Muscle of back (tissue), 11 donors: ENCODE measurements around the gene CKS2. TPM values are rescaled to one million over a fixed set of nuclear protein-coding genes. Genes with fewer than 3 reads are reported as not detected.
A peak's percentile ranks its signal among the peaks of the same experiment; 100 is the strongest.
"Not testable (repeated sequence)": the region's sequence is repeated elsewhere in the genome, so short reads cannot be mapped to it uniquely, and the experiment has no call there.

Experiments
- DNase-seq, 3 donors: peaks; one replicate each; pipeline versions ENCODE4 v3.0.0 to v3.0.0-alpha.2; 2013
- polyA plus RNA-seq, 10 donors: library from polyadenylated mRNA; unstranded; fragments of 120-200 nt; gene quantifications; one replicate each; pipeline ENCODE4 v1.2.1, GENCODE V29; 2013; ENCODE audit not compliant: insufficient read length in 10 of 10

Gene CKS2
- polyA plus RNA-seq, 10 donors, result 31.4 to 67.7 (median 41.0) TPM

DNA sequence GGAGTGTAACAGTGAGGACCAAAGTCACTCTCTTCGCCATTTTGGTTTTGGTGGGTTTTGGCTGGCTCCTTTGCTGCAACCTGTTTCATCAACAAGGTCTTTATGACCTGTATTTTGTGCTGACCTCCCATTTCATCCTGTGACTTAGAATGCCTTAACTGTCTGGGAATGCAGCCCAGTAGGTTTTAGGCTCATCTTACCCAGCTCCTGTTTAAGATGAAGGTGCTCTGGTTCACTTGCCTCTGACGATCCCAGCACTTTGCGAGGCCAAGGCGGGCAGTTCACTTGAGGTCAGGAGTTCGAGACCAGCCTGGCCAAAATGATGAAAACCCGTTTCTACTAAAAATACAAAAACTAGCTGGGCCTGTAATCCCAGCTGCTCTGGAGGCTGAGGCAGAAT lies 1.8 kb upstream of the CKS2 start:
- no peak for DNase-seq

DNA sequence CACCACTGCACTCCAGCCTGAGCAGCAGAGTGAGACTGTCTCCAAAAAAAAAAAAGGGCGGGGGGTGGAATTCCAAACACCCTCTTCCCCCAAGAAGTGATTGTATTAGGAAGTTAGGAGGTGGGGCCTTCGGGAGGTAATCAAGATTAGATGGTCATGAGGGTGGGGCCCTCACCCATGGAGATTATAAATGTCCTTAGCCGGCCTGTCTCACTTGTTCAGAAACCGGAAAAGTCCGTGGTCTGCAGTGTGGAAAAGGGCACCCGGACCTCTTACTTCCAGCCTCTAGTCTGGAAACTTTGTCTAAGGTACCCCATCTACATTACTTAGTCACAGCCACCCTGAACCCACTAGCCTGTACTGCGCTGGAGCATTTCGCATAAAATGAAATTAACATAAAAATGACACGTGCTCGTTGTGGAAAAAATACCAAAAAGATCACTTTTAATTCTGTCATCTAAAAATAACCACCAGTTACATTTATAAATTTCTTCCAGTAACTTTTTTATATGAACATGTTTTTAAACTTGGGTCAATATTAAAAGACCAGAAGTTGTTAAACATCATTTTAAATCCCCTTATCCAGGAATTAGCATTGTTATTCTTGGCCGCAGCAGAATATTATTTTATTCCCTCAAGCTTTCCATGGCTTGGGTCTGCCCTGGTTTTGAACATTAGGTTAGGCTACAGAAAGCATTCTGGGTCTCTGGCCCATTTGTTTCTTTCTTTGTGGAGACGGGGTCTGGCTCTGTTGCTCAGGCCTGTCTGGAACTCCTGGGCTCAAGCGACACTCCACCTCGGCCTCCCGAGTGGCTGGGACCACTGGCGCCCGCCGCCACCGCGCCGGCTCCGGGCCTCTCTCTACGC lies 1.2 kb upstream of the CKS2 start:
- DNase-seq, result peak in 2 of 3 donors; percentile 1 to 37

DNA sequence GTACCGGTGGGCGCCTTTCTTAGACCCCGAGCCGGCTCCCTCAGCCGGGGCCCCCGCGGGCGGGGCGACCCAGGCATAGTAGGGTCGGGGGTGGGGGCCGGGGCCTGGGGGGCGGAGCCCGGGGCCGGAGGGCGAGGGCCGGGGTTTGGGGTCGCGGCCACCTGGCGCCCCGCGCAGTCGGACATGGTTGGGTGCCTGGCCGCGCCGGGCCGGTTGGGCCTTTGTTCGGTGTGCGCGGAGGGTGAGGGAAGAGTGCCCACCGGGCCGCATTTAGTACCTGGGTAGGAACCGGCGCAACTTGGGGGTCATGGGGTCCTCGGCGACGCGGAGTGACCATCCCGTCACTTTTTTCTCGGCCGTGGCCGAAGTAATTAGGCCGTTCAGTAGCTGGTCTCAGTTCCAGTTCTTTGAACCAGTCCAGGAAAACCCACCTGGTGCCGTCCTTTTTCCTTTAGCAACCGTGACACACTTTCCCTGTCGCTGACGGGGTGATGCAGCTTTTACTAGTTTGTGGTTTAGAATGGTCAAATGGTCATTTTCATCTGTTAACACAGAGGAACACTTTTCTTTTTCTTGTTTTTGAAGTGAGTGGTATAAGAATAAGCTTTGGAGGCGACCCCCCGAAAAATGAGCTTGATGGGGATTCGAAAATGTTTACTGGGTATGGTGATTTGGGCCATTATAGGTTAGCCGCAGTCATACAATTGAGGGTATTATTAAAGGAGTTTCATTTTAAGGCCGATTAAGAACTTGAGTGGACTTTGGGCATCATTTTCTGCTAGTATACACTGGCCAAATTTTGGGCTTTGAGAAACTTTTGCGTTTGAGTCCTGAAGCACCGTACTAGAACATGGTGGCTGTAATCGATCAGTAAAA lies 589 bp downstream of the CKS2 start:
- peak in 2 of 3 donors; percentile 3 to 49 for DNase-seq

DNA sequence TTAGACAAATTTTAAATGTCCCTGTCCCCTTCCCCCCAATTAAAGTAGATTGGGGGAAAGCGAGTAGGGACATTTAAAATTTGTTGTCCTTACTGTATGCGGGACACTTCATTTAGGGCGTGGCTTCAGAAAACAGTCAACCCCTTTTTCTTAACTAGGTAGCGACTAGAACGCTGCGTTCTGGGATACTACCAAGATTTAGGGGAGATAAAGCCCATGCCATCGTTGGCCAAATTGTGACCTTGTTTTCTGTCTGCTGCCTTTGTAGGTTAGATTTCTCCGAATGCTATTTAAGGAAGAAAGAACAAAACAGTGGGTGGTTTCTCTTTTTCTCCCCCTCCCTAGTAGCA lies 1.2 kb downstream of the CKS2 start:
- peak; percentile 7 to 66 (median 16) for DNase-seq

DNA sequence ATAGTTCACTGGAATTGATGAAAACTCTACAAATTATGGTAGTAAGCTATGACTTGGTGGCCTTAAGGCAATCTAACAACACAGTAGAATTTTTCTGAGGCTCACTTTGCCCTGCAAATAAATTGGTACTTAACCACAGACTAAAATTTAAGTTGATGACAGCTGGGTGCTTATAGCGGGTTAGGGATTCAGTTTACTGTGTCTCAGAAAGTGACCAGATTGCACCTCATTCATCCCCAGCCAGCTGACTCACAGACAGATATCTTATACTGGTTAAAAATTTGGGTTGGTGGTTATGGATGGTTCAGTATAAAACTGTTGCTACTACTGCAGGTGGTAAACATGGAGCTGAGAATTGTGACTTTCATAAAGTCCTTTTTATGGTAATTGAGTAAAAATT lies 2.8 kb downstream of the CKS2 start:
- DNase-seq, result no peak

DNA sequence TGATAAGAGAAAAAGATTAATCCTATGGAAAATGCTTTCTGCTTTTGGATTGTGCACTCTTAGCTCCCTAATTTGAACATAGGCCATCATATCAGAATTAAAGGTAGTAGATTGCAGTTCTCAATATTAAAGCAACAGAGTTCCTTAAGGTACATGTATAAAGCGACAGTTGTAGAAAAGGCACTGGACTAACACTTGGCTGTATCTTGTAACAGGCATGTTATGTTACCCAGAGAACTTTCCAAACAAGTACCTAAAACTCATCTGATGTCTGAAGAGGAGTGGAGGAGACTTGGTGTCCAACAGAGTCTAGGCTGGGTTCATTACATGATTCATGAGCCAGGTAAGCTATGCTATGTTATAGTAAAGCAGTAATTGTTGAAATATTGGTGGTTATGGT lies 4.0 kb downstream of the CKS2 start:
- no peak for DNase-seq

DNA sequence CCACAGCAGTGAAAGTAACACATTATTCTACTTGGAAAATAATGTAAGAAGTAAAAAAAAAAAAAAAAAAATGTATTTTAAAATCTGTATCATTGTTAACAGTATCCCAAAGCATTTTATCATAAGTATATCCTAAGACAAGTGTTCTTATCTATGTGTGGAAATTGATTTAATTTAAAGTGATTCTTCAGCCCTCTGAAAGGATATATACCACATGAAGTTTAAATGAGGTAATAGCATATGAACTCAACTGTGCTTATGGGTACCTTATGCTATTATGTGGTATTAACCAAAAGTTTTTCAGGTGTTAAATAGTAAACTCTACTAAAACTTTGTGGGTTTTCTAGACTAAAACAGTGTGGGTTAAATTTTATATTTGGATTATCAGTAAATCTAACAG lies 4.5 kb downstream of the CKS2 start:
- no peak for DNase-seq

DNA sequence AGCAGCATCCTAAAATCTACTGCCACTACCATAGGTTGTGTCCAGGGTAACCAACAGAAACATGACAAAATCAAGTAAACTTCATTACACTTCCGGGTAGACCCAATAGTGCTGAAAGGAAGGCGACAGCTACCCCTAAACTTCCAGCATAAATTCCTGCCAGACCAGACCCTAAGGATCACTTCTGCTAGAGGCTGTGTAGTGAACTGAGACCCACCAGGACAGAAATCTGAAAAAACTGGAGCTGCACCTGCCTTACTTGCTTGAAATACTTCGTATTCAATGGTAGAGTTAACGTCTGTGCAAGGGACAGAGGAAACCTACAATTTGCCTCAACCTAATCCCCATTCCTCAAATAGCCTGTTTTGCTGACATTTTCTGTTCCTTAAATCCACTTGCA lies 6.3 kb downstream of the CKS2 start:
- DNase-seq, result no peak

DNA sequence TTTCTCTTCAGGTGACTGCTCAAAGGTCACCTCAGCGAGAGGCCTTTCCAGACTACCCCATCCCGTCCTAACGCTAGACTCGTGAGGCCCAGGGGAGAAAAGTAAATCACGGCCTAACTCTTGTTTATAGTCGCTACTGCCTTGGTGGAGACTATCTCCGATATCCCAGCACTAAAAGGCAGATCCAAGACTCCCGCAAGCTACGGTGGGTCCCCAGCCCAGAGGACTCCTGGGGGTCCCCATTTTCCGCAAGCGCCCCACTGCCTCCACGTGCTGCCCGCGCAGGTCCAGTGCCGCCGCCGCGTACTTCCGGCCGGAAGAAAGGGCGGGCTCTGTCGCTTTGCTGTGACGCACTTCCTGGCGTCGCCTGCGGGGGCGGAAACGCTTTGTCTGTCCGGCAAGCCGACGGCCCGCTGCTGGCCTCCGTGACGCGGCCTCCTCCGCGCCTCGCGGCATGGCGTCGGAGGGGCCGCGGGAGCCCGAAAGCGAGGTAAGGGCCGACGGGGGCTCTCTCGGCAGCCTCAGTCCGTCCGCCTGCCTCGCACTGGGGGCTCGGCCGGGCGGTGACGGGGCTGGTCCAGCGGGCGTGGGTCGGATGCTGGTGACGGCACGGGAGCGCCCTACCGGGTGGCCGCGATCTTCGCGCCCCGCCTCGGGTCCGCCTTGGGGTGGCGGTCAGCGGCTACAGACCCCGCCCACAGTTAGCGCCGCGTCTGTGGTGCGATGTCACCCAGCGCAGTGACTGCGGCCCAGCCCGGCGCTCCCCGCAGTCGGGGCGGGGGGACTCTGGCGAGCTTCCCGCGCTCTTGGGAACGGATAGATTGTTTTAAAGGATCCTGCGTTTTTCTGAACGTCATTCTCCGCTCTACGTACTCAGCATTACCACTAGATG lies 7.4 kb downstream of the CKS2 start, which contains the start of gene SECISBP2:
Gene SECISBP2 (plus strand): TSS at position 378 of the 892 bp plus-strand sequence. CDS start 77 bp downstream, at position 455.
- DNase-seq, result peak; percentile 98 to 100 (median 99)

DNA sequence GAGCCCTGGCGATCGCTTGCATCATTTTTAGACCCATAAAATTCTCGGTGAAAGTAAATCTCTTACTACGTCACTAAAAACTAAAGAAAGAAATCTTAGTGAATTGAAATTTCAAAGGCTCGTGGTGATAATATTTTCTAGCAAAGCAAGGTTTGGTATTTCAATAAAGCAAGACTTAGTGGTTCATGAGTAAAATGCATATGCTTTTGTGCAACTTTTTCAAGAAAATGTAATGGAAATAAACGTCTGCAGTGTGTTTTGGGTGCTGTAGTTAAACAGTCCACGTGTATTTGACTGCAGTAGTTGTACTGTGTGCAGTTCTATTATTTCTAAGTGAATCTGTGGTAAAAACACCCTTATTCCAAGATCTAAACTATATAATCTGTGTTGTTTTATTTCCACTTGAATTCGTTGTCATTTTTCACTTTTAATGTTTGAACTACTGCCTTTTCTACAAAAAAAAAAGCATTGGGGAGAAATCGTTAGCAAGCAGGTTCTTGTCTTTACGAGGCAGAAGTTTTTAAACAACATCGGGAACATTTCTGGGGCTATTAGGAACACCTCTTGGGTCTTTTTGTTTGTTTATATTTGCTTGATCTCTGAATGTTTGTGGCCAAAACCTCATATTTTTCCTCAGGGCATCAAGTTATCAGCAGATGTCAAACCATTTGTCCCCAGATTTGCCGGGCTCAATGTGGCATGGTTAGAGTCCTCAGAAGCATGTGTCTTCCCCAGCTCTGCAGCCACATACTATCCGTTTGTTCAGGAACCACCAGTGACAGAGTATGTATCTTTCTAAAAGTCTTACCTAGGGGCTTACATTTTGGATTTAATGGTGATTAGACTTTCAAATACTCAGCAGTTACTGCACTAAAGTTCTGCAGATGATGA lies 8.3 kb downstream of the CKS2 start:
- peak in 2 of 3 donors; percentile 9 to 19 for DNase-seq

DNA sequence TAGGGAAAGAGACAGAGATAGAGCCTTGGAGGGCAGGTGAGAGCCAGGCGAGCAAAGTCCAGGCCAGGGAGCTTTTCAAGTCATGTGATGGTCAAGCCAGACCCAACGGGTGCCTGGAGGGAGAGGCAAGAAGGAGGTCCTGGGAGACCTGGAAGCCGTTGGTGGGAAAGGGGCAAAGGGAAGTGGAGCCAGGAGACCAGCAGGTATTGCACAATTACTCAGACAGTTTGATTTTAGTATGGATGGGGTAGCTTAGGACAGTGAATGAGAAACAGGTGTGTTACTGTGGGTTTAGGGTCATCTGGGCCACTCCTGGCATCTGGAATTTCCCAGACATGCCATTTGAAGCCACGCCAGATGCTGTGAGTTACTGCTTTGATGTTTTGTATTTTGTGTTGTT lies 12.4 kb downstream of the CKS2 start:
- no peak for DNase-seq

DNA sequence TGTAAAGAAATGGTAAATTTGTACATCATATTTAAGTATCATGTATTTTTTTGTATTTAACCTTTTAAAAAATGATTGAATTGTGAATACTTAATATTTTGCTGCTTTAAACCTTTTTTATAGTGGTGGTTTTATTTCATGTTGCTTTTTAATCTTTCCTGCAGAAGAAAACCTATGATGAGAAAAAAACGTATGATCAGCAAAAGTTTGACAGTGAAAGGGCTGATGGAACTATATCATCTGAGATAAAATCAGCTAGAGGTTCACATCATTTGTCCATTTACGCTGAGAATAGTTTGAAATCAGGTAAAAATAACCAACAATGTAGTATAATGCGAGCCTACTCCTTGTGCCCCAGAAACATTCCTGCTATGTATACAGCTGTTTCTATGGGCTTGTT lies 14.7 kb downstream of the CKS2 start:
- DNase-seq, result no peak

DNA sequence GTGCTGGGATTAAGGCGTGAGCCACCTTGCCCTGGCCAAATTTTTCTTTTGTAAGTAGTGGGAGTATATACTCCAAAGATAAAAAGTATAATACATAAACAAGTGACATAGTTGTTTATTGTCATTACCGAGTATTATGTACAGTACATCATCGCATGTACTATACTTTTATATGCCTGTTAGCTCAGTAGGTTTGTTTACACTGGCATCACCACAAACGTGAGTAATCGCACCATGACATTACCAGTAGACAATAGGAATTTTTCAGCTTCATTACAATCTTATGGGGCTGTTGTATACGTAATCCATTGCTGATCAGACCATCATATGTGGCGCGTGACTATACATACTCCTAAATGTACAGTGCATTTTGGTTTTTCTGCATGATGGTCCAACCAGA lies 17.1 kb downstream of the CKS2 start:
- no peak for DNase-seq

DNA sequence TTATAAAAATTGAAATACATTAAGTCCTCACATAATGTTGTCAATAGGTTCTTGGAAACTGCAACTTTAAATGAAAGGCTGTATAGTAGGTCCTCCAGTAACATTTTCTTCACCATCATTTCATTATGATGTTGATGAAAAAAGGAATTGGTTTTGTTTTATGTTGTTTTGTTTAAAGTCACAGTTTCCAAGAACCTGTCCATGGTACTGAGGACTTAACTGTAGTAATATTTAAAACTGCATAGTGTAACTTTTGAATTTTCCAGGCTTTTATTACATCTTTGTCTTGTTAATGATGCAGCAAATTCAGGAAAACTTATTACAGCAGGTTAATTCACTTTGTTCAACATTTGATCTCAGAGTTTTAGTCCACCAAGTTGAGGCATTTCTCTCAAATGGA lies 18.9 kb downstream of the CKS2 start:
- no peak for DNase-seq

DNA sequence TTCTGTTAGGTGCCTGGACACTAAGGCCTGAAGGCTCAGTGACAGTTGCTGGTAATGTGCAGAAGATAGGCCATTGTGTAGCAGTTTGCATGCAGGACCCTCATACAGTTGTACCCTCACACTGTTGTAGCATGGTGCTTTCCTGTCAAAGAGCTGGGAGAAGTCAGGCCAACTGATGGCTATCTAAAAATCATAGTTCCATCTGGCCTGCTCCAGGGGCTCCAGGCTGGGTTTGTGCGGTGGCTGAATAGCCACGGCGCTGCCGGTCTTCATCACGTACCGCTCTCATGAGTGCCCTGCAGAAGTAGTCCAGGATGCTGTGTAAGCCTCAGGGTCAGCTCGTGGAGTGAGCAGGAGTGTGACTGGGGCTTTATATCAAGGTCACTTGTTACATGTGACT lies 19.5 kb downstream of the CKS2 start:
- DNase-seq, result no peak

DNA sequence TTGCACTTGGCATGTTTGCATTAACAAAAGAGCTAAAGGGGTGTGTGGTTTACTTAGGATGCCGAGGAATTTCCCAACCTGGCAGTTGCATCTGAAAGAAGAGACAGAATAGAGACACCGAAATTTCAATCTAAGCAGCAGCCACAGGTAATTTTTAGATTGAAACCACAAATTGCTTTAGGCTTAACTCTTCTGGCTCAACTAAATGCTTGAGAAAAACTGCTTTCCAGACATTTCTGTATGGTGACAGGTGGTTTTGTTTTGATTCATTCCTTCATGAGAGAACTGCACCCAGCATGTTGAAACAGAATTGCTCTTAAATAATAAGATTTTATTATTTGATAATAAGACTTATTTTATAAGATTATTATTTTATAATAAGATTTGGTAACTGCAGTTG lies 28.8 kb downstream of the CKS2 start:
- DNase-seq, result no peak

DNA sequence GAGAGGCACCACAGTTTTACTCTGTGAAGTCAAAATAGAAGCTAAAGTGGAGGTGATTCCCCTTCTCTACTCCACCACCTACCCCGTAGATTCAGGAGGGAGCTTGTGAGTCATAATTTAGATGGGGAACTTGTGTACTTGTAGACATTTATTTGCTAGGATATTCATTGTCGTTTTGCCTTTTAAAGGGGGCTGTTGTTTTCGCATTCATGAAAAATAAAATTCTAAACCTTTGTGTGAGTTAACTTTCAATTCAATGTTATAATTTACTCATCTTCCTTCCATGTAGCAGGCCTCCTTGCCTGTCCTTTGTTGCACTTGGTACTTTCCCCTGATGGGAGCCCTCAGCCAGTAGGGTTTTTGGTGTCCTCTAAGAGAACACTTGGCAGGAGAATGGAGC lies 29.3 kb downstream of the CKS2 start:
- DNase-seq, result no peak

DNA sequence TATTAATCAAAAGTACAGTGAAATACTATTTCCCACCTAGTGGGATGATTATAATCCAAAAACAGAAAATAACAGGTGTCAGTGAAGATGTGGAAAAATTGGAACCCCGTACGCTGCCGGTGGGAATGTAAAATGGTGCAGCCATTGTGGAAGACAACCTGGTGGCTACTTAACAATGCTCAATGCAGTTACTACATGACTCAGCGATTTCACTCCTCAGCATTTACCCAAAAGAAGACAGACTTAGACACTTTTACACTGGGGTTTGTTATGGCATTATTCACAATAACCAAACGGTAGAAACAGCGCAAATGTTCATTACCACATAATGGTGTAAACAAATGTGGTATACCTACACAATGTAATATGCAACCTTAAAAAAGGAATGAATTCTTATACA lies 31.2 kb downstream of the CKS2 start:
- no peak for DNase-seq

DNA sequence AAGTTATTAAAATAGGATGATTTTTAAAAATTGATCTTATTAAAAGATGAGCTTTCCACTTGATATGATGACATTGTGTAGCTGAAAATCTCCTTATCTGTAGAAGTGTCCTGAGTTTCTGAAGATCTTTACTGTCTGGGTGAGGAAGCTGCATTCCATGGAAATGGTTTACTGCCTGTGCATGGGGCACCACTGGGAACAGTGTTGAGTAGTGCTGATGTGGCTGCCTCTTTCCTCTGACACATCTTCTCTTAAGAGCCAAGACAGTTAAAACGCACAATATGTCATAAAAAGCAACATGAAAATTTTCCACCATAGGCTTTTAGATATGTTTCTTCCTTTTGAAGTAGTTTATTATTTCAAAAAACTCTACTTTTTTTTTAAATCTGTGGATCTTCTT lies 32.0 kb downstream of the CKS2 start:
- no peak for DNase-seq

DNA sequence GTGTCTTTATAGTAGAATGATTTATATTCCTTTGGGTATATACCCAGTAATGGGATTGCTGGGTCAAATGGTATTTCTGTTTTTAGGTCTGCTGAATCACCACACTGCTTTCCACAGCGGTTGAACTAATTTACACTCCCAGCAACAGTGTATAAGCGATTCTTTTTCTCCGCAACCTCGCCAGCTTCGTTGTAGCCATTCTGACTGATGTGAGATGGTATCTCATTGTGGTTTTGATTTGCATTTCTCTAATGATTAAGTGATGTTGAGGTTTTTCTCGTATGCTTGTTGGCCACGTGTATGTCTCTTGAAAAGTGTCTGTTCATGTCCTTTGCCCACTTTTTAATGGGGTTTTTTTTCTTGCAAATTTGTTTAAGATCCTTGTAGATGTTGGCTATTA lies 32.8 kb downstream of the CKS2 start:
- not testable (repeated sequence) for DNase-seq

DNA sequence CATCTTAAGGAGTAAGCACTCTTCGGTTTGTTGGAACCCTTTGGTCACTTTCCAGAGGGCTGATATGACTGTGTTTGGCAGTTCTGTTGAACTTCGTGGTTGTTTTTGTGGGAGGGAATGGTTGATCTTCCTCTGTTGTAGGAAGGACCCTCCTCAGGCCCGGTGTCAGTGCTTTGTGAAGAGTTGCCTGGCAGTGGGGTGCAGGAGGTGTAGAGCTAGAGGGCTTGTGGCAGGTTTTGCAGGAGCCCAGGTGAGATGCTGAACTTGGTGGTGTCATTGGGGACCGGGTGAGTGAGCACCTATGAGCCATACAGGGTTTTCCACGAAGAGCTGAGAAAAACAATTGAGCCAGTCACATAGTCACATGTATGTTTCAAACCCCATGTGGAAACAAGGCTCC lies 34.5 kb downstream of the CKS2 start:
- no peak for DNase-seq
